ENCODE data around the gene CCDC134. TPM values are rescaled to one million over a fixed set of nuclear protein-coding genes. Genes with fewer than 3 reads are reported as not detected.
"Not testable (repeated sequence)": the region's sequence is repeated elsewhere in the genome, so short reads cannot be mapped to it uniquely, and the experiment has no call there.

Gene CCDC134
- total RNA-seq, 1 donor: 8.1 TPM

DNA sequence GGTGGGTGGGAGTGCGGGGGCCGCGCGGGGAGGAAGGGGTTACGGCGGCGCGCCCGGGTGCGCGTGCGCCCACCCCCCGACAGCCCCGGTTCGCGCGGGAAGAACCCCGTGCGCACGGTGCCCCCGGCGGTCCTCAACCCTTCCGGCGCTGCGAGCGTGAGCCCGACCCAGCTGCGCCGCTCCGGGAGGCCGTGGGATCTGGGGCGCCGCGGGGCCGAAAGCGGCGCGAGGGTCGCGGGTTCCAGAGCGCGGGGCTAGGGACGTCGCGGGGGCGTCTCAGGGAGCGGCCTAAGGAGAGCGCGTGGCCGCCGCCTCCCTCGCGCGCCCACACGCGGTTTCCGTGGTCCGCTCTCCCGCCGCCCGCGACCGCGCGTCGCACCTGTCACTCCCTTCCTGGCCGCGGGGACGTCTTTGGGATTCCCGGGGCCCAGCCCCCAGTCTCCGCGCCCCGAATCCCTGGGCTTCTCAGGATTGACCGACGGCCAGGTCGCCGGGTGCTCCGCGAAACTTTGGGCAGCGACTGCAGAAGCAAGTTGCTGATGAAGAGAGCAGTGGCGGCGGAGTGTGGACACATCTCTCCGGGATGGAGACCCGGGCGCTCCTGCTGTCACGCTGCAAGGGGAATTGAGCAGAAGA, 33.0 kb downstream of the CCDC134 start:
- DNase-seq (ENCODE audit: low read depth): peak; percentile 22
- TF ChIP-seq, protein P1, sequence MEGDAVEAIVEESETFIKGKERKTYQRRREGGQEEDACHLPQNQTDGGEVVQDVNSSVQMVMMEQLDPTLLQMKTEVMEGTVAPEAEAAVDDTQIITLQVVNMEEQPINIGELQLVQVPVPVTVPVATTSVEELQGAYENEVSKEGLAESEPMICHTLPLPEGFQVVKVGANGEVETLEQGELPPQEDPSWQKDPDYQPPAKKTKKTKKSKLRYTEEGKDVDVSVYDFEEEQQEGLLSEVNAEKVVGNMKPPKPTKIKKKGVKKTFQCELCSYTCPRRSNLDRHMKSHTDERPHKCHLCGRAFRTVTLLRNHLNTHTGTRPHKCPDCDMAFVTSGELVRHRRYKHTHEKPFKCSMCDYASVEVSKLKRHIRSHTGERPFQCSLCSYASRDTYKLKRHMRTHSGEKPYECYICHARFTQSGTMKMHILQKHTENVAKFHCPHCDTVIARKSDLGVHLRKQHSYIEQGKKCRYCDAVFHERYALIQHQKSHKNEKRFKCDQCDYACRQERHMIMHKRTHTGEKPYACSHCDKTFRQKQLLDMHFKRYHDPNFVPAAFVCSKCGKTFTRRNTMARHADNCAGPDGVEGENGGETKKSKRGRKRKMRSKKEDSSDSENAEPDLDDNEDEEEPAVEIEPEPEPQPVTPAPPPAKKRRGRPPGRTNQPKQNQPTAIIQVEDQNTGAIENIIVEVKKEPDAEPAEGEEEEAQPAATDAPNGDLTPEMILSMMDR (IDR thresholded peaks at IDR 0.05; ENCODE audit: insufficient read depth, low read length): no peak
- peak overlapping the region; percentile 84 for H3K4me3 ChIP-seq (ENCODE audit: low read depth, low read length)

DNA sequence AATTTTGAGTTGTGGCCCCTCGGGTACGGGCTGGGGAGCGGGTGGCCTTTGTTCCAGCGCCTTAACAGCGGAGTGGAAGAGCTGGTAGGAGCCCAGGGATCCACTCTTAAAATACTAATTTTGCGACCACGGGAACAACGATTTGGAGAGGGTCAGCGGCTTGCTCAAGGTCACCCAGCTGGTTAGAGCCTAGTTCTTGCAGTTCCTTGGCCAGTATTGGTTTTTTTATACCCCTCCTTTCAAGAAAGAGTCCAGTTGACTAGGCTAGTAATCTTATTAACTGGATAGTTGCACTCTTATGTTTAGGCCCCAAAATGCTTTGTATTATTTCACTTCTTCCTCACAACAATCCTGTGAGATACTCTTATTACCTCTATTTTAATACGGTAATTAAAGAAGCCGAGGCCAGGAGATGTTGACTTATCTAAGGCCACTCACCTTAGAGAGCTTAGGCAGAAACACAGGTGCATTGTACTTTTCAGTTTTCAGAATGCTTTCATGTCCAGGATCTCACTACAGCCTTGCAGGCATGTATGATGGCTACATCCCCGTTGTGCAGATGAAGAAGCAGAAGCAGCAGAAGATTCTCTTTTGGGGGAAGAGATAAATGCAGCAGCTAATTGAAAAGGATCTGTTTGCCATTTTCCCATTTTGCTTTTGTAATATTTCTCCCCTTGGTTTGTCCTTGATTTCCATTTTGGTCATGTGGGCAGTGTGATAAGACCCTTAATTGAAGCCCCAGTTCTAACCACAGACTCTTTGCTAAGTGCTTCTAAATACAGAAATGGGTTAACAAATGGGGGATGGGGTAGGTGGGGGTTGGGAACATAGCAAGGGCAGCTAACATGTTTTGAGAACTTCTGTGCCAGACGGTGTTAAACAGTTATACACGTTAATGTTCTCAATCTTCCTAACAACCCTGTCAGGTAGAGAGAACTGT, 33.8 kb downstream of the CCDC134 start:
- TF ChIP-seq, protein P1 (IDR thresholded peaks at IDR 0.05; ENCODE audit: insufficient read depth, low read length): no peak
- peak overlapping the region; percentile 84 for H3K4me3 ChIP-seq (ENCODE audit: low read depth, low read length)
- DNase-seq (ENCODE audit: low read depth): no peak

DNA sequence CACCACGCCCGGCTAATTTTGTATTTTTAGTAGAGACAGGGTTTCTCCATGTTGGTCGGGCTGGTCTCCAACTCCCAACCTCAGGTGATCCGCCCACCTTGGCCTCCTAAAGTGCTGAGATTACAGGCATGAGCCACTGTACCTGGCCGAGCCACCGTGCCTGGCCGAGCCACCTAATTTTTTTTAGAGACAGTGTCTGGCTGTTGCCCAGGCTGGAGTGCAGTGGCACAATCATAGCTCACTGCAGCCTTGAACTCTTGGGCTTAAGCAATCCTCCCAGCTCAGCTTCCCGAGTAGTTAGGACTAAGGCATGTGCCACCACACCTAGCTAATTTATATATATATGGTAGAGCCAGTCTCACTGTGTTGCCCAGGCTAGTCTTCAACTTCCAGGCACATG, 35.0 kb downstream of the CCDC134 start:
- H3K4me3 ChIP-seq (ENCODE audit: low read depth, low read length): not testable (repeated sequence)

DNA sequence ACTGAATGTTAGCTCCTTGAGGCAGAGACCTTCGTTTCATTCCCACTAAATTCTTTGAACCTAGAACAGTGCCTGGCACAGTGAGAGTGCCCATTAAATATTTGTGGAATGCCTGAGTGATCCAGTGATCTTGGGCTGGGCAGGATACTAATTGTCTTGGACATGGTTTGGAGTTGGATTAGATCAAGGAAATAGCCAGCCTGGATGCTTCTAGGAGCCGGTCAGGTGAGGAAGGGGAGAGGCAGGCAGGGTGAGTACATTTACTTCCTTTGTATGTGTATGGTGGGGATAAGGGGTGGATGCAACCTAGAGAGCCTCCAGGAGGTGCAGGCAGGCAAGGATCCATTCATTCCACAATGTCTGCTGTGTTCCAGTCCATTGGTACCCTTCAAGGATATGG, 36.1 kb downstream of the CCDC134 start:
- H3K4me3 ChIP-seq (ENCODE audit: low read depth, low read length): no peak overlapping the region
- no peak for DNase-seq (ENCODE audit: low read depth)
- TF ChIP-seq, protein P1 (IDR thresholded peaks at IDR 0.05; ENCODE audit: insufficient read depth, low read length): no peak

More for the DNA sequence above, 35.0 kb downstream of the CCDC134 start:
- DNase-seq (ENCODE audit: low read depth): not testable (repeated sequence)

DNA sequence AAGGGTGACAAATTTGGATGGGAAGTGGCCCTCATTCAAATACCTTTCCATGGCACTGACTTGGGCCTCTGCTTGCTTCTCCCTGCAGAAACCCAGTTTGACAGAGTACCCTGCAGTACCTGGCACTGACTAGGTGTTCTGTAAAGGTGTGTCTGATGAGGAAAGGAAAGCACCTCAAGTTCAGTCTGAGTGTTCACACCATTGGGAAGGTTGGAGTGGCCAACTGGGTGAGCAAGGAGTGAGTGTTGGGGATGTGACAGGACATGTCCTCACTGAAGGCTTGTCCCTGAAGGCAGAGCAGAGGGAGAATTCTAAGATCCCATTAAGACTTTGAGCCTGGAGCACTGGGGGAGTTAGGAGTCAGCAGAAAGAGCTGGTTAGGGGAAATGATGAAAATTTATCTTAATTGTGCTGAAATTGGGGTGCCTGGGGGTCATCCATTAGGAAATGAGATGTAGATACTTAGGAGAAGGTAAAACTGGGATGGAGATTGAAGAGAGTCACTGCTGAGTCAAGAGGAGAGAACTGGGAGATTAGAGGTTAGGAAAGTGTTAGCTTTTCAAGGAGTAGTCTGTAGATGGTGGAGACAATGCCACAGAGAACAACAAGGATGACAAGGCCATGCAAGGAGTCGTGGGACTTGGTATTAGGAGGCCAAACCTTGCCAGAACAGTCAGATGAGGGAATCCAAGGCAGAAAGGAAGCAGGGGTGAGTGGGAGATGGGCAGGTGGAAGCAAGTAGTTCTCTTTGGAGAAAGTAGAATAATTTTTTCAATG, 38.6 kb downstream of the CCDC134 start:
- H3K4me3 ChIP-seq (ENCODE audit: low read depth, low read length): no peak overlapping the region
- TF ChIP-seq, protein P1 (IDR thresholded peaks at IDR 0.05; ENCODE audit: insufficient read depth, low read length): no peak
- no peak for DNase-seq (ENCODE audit: low read depth)

DNA sequence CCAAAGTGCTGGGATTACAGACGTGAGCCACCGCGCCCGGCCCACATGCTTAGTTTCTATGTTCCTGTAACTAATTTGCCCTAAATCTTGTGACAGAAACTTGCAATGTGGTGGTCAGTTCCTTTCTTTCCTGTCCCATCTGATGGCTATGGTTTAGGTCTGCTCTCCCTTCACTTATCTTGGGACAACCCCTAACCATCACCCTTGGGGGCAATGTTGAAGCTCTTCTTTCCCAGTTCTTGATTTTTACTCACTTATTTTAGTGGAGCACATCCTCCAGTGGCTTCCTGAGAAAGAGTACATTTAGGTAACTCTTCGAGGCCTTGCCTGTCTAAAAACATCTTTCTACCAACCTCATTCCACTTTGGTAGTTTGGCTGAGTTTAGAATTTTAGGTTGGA, 39.7 kb downstream of the CCDC134 start:
- no peak overlapping the region for H3K4me3 ChIP-seq (ENCODE audit: low read depth, low read length)
- no peak for DNase-seq (ENCODE audit: low read depth)
- TF ChIP-seq, protein P1 (IDR thresholded peaks at IDR 0.05; ENCODE audit: insufficient read depth, low read length): no peak
